Fibroblast of pulmonary artery (primary cell): ENCODE results near the gene PTPRK.

Source experiments
- DNase-seq: peaks from one replicate; pipeline ENCODE4 v3.0.0-alpha.2; 2010; ENCODE audit warnings: low read depth
- H3K4me3 ChIP-seq: replicated peaks from 2 replicates; pipeline ENCODE4 v1.5.1; 2011; ENCODE audit warnings: low read depth, mild to moderate bottlenecking, control low read depth, low read length, moderate library complexity
- TF ChIP-seq, protein P1 (sequence below): IDR thresholded peaks from 2 replicates; pipeline ENCODE4 v1.5.1; 2011; ENCODE audit warnings: mild to moderate bottlenecking, control low read depth, low read length, inconsistent platforms; ENCODE audit errors: missing control alignments

PTPRK gene

DNA sequence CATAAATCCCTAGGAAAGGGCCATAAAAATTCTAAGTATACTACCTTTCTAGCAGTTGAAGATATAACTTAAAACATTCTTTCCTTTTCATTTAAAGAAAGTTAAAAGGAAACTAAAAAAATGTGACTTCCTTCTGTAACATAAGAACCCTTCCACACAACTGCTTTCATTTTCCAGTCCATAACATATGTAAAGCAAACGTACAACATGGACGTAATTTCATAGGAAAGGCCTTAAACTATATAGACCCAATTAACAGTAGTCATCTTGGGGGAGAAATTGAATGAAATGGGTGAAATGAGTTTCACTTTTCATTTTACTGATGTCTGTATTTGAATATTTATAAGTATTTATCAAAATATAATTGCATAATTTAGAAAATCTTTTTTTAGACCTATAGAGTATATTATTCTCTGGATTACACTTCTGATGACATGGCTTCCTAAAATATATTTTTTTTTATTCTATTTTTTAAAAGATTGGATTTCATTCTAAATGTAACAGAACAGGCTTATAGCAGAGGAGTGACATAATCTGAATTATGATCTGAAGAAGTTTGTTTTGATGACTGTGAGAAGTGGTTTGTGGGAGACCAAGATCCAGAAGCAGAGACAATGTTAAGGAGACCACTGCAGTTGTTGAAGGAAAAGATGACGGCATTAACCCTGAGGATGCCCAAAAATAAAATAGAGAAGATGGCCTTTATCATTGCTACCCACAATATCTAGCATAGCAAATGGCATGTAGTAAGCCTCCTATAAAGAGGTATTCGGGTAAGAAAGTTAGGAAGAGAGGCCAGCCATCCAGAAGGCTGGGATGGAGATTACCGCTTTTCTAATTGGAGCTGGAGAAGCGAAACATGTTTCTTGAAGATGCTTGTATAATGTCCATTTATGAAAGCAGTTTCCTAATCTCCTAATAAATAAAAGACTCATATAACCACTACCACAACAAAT is 260.4 kb downstream of the PTPRK start:
- TF ChIP-seq, protein P1, sequence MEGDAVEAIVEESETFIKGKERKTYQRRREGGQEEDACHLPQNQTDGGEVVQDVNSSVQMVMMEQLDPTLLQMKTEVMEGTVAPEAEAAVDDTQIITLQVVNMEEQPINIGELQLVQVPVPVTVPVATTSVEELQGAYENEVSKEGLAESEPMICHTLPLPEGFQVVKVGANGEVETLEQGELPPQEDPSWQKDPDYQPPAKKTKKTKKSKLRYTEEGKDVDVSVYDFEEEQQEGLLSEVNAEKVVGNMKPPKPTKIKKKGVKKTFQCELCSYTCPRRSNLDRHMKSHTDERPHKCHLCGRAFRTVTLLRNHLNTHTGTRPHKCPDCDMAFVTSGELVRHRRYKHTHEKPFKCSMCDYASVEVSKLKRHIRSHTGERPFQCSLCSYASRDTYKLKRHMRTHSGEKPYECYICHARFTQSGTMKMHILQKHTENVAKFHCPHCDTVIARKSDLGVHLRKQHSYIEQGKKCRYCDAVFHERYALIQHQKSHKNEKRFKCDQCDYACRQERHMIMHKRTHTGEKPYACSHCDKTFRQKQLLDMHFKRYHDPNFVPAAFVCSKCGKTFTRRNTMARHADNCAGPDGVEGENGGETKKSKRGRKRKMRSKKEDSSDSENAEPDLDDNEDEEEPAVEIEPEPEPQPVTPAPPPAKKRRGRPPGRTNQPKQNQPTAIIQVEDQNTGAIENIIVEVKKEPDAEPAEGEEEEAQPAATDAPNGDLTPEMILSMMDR: no peak
- H3K4me3 ChIP-seq: no peak overlapping the region
- DNase-seq: no peak

DNA sequence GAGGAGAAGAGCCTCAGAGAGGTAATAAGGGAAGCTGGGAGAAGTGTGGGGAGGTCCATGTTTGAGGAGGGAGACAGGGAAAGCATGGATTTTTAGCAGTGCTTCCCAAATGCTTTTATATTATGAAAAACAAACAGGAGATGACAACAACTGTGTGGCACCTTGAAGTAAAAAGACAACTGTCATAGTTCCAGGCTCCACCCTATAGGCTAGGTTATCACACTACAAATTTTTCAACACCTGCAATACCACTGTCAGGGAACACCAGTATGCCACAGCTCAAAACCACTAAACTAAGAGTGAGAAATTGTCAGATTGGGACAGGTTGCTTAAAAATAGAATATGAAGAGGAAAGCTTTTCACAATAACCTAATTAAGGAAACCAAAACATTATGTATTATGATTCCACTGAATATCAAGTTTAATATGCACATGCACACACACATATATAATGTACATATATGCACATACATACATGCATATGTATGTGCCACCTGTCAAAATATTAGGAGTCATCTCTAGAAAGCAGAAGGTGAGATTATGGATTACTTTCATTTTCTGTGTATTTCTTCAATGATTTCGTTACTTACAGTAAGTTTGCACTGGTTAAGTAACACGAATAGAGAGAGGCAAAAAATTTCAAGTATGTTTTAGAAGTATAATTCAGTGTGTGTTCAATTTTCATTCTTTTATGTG is 261.2 kb downstream of the PTPRK start:
- TF ChIP-seq, protein P1: no peak
- no peak for DNase-seq
- no peak overlapping the region for H3K4me3 ChIP-seq

DNA sequence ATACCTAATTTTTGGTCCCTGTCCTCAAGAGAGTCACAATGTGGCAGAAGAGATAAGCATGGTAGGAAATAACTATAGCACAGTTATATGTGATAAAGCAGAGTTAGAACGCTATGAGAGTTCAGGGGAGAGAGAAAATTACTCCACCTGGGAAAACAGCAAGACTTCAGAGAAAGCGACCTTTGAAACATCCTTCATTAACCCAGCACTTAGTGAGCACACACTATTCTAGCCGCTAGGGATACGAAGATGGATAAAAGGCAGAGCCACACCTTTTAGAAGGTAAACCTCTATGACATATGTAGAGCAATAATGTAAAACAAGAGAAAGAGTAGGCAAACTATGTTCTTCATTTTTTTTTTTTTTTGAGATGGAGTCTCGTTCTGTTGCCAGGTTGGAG is 264.3 kb downstream of the PTPRK start:
- TF ChIP-seq, protein P1: no peak
- no peak for DNase-seq
- H3K4me3 ChIP-seq: no peak overlapping the region

DNA sequence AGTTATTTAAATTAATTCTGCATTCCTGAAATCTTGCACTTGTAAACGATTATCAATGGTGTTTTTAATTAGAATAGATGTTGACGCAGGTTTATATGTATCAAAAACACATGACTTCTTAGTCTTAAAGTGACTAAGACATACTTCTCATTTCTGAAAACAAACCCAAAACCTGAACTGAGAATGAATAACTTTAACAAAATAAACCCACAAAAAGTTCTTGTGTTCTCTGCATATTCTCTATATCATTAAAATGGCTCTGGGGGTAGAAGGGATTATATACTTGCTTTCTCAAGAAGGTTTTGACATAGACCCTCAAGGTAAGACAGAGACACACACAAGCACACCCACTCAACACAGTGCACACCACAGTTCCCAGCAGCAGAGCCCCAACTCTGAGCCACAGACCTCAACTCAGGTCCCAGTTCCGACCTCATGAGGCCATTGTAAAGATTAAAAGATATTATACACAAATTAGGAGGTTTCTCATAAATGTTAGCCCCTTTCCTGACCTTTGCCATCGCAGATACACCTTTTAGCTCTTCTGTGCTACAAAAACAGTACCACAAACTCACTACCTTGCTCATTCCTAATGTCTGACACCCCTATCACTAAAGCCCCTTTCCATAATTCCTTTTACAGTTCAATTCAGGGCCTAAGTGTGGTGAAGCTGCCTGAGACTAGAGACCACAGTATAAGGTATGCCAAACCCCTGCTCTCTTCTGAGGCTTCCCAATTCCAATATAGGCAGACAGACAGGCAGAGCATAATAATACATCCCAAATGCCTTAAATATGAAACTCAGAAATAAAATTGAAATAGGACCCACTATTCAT is 267.8 kb downstream of the PTPRK start:
- no peak overlapping the region for H3K4me3 ChIP-seq
- DNase-seq: no peak
- TF ChIP-seq, protein P1: no peak

DNA sequence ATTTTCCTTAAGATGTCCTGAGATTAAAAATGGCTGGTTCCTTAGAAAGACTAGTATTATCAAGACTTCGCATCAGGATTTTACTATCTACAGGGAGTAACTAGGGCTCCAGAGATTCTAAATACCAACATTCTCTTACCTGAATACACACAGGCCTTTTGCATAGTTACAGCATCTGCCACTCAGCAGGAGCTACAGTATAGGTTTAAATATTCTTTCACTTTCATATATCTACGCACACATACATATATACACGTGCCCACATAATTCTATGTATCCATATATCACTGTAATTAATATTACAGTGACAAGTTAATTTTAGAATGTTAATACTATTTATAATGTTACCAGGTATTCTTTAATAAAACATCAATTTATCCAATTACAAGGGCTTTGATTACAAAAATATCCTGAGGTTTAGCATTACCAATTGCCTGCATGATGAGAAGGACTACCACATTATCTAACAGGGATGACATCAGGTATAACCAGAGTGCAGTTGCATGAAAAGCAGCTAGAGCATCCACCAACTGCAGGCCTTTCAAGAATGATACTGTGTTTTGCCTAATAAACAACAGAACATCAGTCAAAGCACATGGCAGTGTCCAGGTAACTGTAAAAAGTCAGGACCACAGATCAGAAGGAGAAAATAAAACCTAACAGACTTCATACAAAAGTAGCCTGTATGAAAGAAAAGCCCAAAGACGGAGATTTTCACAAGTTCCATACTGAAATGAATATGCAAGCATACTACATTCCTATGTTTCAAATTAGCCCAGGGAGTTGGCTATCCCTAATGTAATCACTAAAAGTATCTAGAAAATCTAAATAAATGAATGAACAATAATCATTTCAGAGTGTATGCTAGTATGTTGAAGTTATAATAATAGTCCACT is 268.7 kb downstream of the PTPRK start:
- TF ChIP-seq, protein P1: no peak
- no peak overlapping the region for H3K4me3 ChIP-seq
- no peak for DNase-seq
